Measurements from ENCODE around the gene STRN3.
A peak's percentile ranks its signal among the peaks of the same experiment; 100 is the strongest.

The STRN3 gene

GRCh38 chr14:30855345-30856037 is 170.7 kb downstream of the STRN3 start:
- H3K27ac Mint-ChIP-seq: no peak overlapping the region
- peaks cover 7% of the 10 kb centered on the region for H3K27me3 Mint-ChIP-seq (ENCODE audit: low read depth)
- H3K9me3 Mint-ChIP-seq: no peaks in the 10 kb centered on the region
- DNase-seq (ENCODE audit: low spot score): peak; percentile 37
- H3K36me3 Mint-ChIP-seq (ENCODE audit: low read depth): no peaks in the 10 kb centered on the region
- peaks cover 7% of the 10 kb centered on the region for H3K4me1 Mint-ChIP-seq (ENCODE audit: low read depth)
- H3K4me3 Mint-ChIP-seq: no peak overlapping the region

GRCh38 chr14:30854492-30854891 is 171.7 kb downstream of the STRN3 start:
- Mint-ChIP-seq H3K27me3 (ENCODE audit: low read depth) (peaks cover 8% of the 10 kb centered on the region), H3K4me1 (ENCODE audit: low read depth) (peaks cover 7% of the 10 kb centered on the region)

GRCh38 chr14:30853946-30854345 is 172.2 kb downstream of the STRN3 start:
- peaks cover 13% of the 10 kb centered on the region for H3K27me3 Mint-ChIP-seq (ENCODE audit: low read depth)
- H3K27ac Mint-ChIP-seq: no peak overlapping the region
- H3K4me1 Mint-ChIP-seq (ENCODE audit: low read depth): peaks cover 7% of the 10 kb centered on the region
- H3K9me3 Mint-ChIP-seq: no peaks in the 10 kb centered on the region
- no peaks in the 10 kb centered on the region for H3K36me3 Mint-ChIP-seq (ENCODE audit: low read depth)
- no peak for DNase-seq (ENCODE audit: low spot score)
- no peak overlapping the region for H3K4me3 Mint-ChIP-seq

More at GRCh38 chr14:30854492-30854891, 171.7 kb downstream of the STRN3 start:
- H3K9me3 Mint-ChIP-seq: no peaks in the 10 kb centered on the region
- no peak for DNase-seq (ENCODE audit: low spot score)
- H3K4me3 Mint-ChIP-seq: no peak overlapping the region
- no peaks in the 10 kb centered on the region for H3K36me3 Mint-ChIP-seq (ENCODE audit: low read depth)
- H3K27ac Mint-ChIP-seq: no peak overlapping the region

- H3K9me3 Mint-ChIP-seq: no peaks in the 10 kb centered on the region
- H3K4me3 Mint-ChIP-seq: no peak overlapping the region
- no peak for DNase-seq (ENCODE audit: low spot score)
- H3K4me1 Mint-ChIP-seq (ENCODE audit: low read depth): peaks cover 3% of the 10 kb centered on the region
- peaks cover 27% of the 10 kb centered on the region for H3K27me3 Mint-ChIP-seq (ENCODE audit: low read depth)
- H3K27ac Mint-ChIP-seq: no peak overlapping the region
- no peaks in the 10 kb centered on the region for H3K36me3 Mint-ChIP-seq (ENCODE audit: low read depth)
Observed at GRCh38 chr14:30849983-30850382, 176.2 kb downstream of the STRN3 start.

- Mint-ChIP-seq H3K27me3 (ENCODE audit: low read depth) (peaks cover 28% of the 10 kb centered on the region), H3K36me3 (ENCODE audit: low read depth) (no peaks in the 10 kb centered on the region), H3K27ac (no peak overlapping the region), H3K4me3 (no peak overlapping the region), H3K9me3 (no peaks in the 10 kb centered on the region), H3K4me1 (ENCODE audit: low read depth) (no peaks in the 10 kb centered on the region)
- DNase-seq (ENCODE audit: low spot score): no peak
Observed at GRCh38 chr14:30849354-30849753, 176.8 kb downstream of the STRN3 start.

- H3K27ac Mint-ChIP-seq: no peak overlapping the region
- DNase-seq (ENCODE audit: low spot score): no peak
- no peaks in the 10 kb centered on the region for H3K4me1 Mint-ChIP-seq (ENCODE audit: low read depth)
- H3K9me3 Mint-ChIP-seq: no peaks in the 10 kb centered on the region
- H3K4me3 Mint-ChIP-seq: no peak overlapping the region
- H3K27me3 Mint-ChIP-seq (ENCODE audit: low read depth): peaks cover 30% of the 10 kb centered on the region
- H3K36me3 Mint-ChIP-seq (ENCODE audit: low read depth): no peaks in the 10 kb centered on the region
Observed at GRCh38 chr14:30848449-30849240, 177.5 kb downstream of the STRN3 start.
